HepG2 (cell line): Measurements from ENCODE around the gene SLC16A9. TPM values are rescaled to one million over a fixed set of nuclear protein-coding genes. Genes with fewer than 3 reads are reported as not detected.

Source experiments
- ATAC-seq: fragments of 200-7000 bp; cut with Tn5 transposase; 3 replicates; pipeline ENCODE4 v1.9.1; 2020; ENCODE audit warnings: mild to moderate bottlenecking, moderate library complexity
- BruUV-seq: library from RNA; stranded (reverse); fragments of 400-500 nt; replicated peaks from 2 replicates; lab custom pipeline; 2021; lab: Mats Ljungman, UMichigan
- CTCF ChIA-PET: fragments of 300-600 bp; formaldehyde crosslinking; extraction: SDS; loops from one replicate; lab custom pipeline; 2021; ENCODE audit warnings: low total read pairs, inconsistent platforms, low intra/inter-chr PET ratio; lab: Yijun Ruan, JAX
- POLR2A ChIA-PET: fragments of 350-600 bp; sonication (Branson Sonifier 250); formaldehyde crosslinking; loops from one replicate; lab custom pipeline; 2020; ENCODE audit warnings: antibody characterized with exemption, inconsistent platforms; lab: Yijun Ruan, JAX
- DNase-seq: peaks from one replicate; pipeline ENCODE4 v3.0.0-alpha.2; 2015; ENCODE audit warnings: low spot score
- FAIRE-seq: peaks from 3 replicates; lab custom pipeline; 2011; peaks lifted over from hg19 to GRCh38; lab: Jason Lieb, UNC
- H2AFZ ChIP-seq: one replicate; pipeline ENCODE4 v1.6.1; 2011; ENCODE audit warnings: low read length, inconsistent platforms
- H3K27ac ChIP-seq: fragments of 300-600 bp; 3 replicates; pipeline ENCODE4 v1.8.0; 2011; ENCODE audit warnings: mixed run types, mild to moderate bottlenecking, mixed read lengths, low read length, inconsistent platforms; ENCODE audit not compliant: insufficient read depth; ENCODE audit errors: extremely low read length
- H3K27me3 ChIP-seq, 2 experiments: fragments of 200-600 bp in 1 of 2; 2 replicates in 1 of 2; 3 replicates in 1 of 2; pipeline versions ENCODE4 v1.6.0 to v1.8.0; 2011; ENCODE audit warnings: low read length in 2 of 2, mild to moderate bottlenecking in 2 of 2, moderate library complexity in 2 of 2, inconsistent platforms in 1 of 2; ENCODE audit not compliant: insufficient read depth in 2 of 2, control insufficient read depth in 1 of 2
- H3K36me3 ChIP-seq, 2 experiments: fragments of 200-600 bp in 1 of 2; replicated peaks in 1 of 2; 2 replicates in 1 of 2; 3 replicates in 1 of 2; pipeline versions ENCODE4 v1.5.1 to v1.8.0; 2011; ENCODE audit warnings: low read length in 2 of 2, inconsistent platforms in 1 of 2; ENCODE audit not compliant: insufficient read depth in 2 of 2, control insufficient read depth in 1 of 2
- H3K4me1 ChIP-seq: 2 replicates; pipeline ENCODE4 v1.5.1; 2012; ENCODE audit warnings: low read length, inconsistent platforms; ENCODE audit not compliant: insufficient read depth
- H3K4me2 ChIP-seq: 2 replicates; pipeline ENCODE4 v1.6.0; 2011; ENCODE audit warnings: low read depth, low read length, inconsistent platforms
- H3K4me3 ChIP-seq, 3 experiments: fragments of 200-600 bp in 1 of 3; sonication (generic), shearing (Covaris generic) in 1 of 3; replicated peaks in 1 of 3; 2 replicates each; pipeline ENCODE4 v1.5.1; 2011 to 2016; ENCODE audit warnings: low read length in 3 of 3, inconsistent platforms in 2 of 3, low read depth in 2 of 3, mild to moderate bottlenecking in 2 of 3, control low read depth in 1 of 3, mixed read lengths in 1 of 3; ENCODE audit not compliant: insufficient read depth in 1 of 3
- H3K79me2 ChIP-seq: one replicate; pipeline ENCODE4 v1.6.1; 2011; ENCODE audit warnings: low read length, inconsistent platforms; ENCODE audit not compliant: insufficient read depth
- H3K9ac ChIP-seq: 2 replicates; pipeline ENCODE4 v1.6.0; 2011; ENCODE audit warnings: mild to moderate bottlenecking, low read depth, low read length, inconsistent platforms; ENCODE audit not compliant: insufficient read depth
- H3K9me3 ChIP-seq: 2 replicates; pipeline ENCODE4 v1.5.1; 2012; ENCODE audit warnings: mild to moderate bottlenecking, low read length
- H4K20me1 ChIP-seq: 2 replicates; pipeline ENCODE4 v1.6.0; 2011; ENCODE audit warnings: inconsistent platforms, mild to moderate bottlenecking, low read length, moderate library complexity; ENCODE audit not compliant: insufficient read depth
- ATF7 ChIP-seq, 2 experiments: fragments of 450-650 bp in 1 of 2; sonication (generic) in 1 of 2; formaldehyde crosslinking in 1 of 2; IDR thresholded peaks; 2 replicates each; pipeline versions ENCODE4 v1.4.0 to v1.6.1; 2016 to 2020; ENCODE audit warnings: antibody characterized with exemption in 1 of 2, mild to moderate bottlenecking in 1 of 2, missing genetic modification reagents in 1 of 2
- CEBPB ChIP-seq: IDR thresholded peaks from 2 replicates; pipeline ENCODE4 v1.6.1; 2011; ENCODE audit warnings: low read depth, low read length, improper control_type of control experiment, borderline replicate concordance
- HNRNPK ChIP-seq: fragments of 200-400 bp; formaldehyde crosslinking; IDR thresholded peaks from 2 replicates; pipeline ENCODE4 v1.6.1; 2018; ENCODE audit warnings: low read length, low read depth, moderate library complexity, mild to moderate bottlenecking; ENCODE audit not compliant: poor library complexity, severe bottlenecking
- MAFG ChIP-seq: sonication (generic); formaldehyde crosslinking; IDR thresholded peaks from 2 replicates; pipeline ENCODE4 v1.5.1; 2020; ENCODE audit warnings: mild to moderate bottlenecking, missing genetic modification reagents
- MAFK ChIP-seq, 2 experiments: IDR thresholded peaks in 1 of 2; conservative IDR thresholded peaks in 1 of 2; 2 replicates each; pipeline ENCODE4 v1.6.1; 2011; ENCODE audit warnings: improper control_type of control experiment in 2 of 2, low read length in 2 of 2
- PCBP1 ChIP-seq: fragments of 200-400 bp; formaldehyde crosslinking; IDR thresholded peaks from 2 replicates; pipeline ENCODE4 v1.6.1; 2017; ENCODE audit warnings: mild to moderate bottlenecking, low read depth, low read length, borderline replicate concordance
- PCBP2 ChIP-seq: fragments of 200-400 bp; formaldehyde crosslinking; optimal IDR thresholded peaks from 2 replicates; pipeline ENCODE3; 2018; ENCODE audit warnings: low read length, low read depth; ENCODE audit not compliant: poor library complexity, severe bottlenecking
- RAD51 ChIP-seq: fragments of 450-650 bp; IDR thresholded peaks from 2 replicates; pipeline ENCODE4 v1.6.1; 2016; ENCODE audit warnings: borderline replicate concordance
- SIN3A ChIP-seq: IDR thresholded peaks from 2 replicates; pipeline ENCODE4 v1.6.1; 2011; ENCODE audit warnings: low read depth, mild to moderate bottlenecking, control low read depth, low read length, borderline replicate concordance
- ZNF234 ChIP-seq: sonication (generic); formaldehyde crosslinking; conservative IDR thresholded peaks from 2 replicates; pipeline ENCODE4 v1.5.1; 2020; ENCODE audit warnings: mild to moderate bottlenecking, missing genetic modification reagents
- ZNF292 ChIP-seq: sonication (generic); formaldehyde crosslinking; IDR thresholded peaks from 2 replicates; pipeline ENCODE4 v1.8.1; 2022; ENCODE audit warnings: mild to moderate bottlenecking, low read depth, missing genetic modification reagents, borderline replicate concordance
- ZNF432 ChIP-seq: sonication (generic); formaldehyde crosslinking; IDR thresholded peaks from 2 replicates; pipeline ENCODE4 v1.5.0; 2020; ENCODE audit warnings: missing genetic modification reagents, mild to moderate bottlenecking, borderline replicate concordance
- ZNF451 ChIP-seq: sonication (generic); formaldehyde crosslinking; IDR thresholded peaks from 2 replicates; pipeline ENCODE4 v1.5.0; 2020; ENCODE audit warnings: mild to moderate bottlenecking, missing genetic modification reagents
- ZNF780A ChIP-seq: sonication (generic); formaldehyde crosslinking; IDR thresholded peaks from 2 replicates; pipeline ENCODE4 v1.8.0; 2022; ENCODE audit warnings: mild to moderate bottlenecking, missing genetic modification reagents, moderate library complexity
- ZNF782 ChIP-seq: sonication (generic); formaldehyde crosslinking; IDR thresholded peaks from 2 replicates; pipeline ENCODE4 v1.4.0; 2020; ENCODE audit warnings: missing genetic modification reagents, mild to moderate bottlenecking, borderline replicate concordance
- WGBS: methylation state at CpG from one replicate; pipeline ENCODE4 v1.1.6; 2017; ENCODE audit warnings: low lambda C conversion rate; 5-methylcytosine and 5-hydroxymethylcytosine counted together
- in situ Hi-C: cut with HindIII; loops from 2 replicates; pipeline ENCODE4 v1.10.0; 2017; ENCODE audit warnings: low pct_unique_long_range_greater_than_20kb; ENCODE audit not compliant: extremely low pct_ligation_motif_present
- intact Hi-C: fragments of 100-400 bp; cut with micrococcal nuclease; formaldehyde crosslinking; loops from one replicate; pipeline ENCODE4 v1.10.0; 2022; ENCODE audit not compliant: unreplicated experiment
- polyA plus RNA-seq, 8 experiments: library from polyadenylated mRNA; depleted of rRNA in 3 of 8; stranded (reverse) in 7 of 8; unstranded in 1 of 8; fragments of >200 nt; fragmentation: Illumina TruSeq in 4 of 8; extraction: Trizol in 4 of 8; gene quantifications; 2 replicates each; pipeline versions ENCODE4 v1.2.1 to v1.2.3, GENCODE V29; 2011 to 2016; ENCODE audit warnings: low read depth in 4 of 8, missing spikeins in 1 of 8, mixed read lengths in 1 of 8; ENCODE audit not compliant: insufficient read depth in 1 of 8
- total RNA-seq, 5 experiments: library from RNA; depleted of rRNA; stranded (reverse); fragments of >200 nt; fragmentation: Illumina TruSeq; extraction: Trizol; gene quantifications; 2 replicates each; pipeline ENCODE4 v1.2.3, GENCODE V29; 2016; ENCODE audit warnings: low read depth in 1 of 5
- TF ChIP-seq, protein P1 (sequence below): sonication (generic); formaldehyde crosslinking; IDR thresholded peaks from 2 replicates; pipeline ENCODE4 v1.4.0; 2020; ENCODE audit warnings: mild to moderate bottlenecking, missing genetic modification reagents
- TF ChIP-seq, protein P2 (sequence below): IDR thresholded peaks from 2 replicates; pipeline ENCODE4 v1.6.1; 2016; ENCODE audit warnings: missing compliant biosample characterization, missing genetic modification reagents, borderline replicate concordance

SLC16A9 gene
- total and polyA plus RNA-seq, 2 of the 13 experiments (the other 11 are each of a cell fraction or from before 2014, with no cell fraction given): 0.01 to 0.09 TPM

- Histone ChIP-seq H3K4me2 (no peak overlapping the region), H2AFZ (no peak overlapping the region), H3K79me2 (no peaks in the 10 kb centered on the region), H3K4me3 (no peak overlapping the region), H3K9ac (no peak overlapping the region), H4K20me1 (no peaks in the 10 kb centered on the region), H3K4me1 (peaks cover 18% of the 10 kb centered on the region), H3K27me3 (peaks cover 3 to 41% of the 10 kb centered on the region in 2 experiments; a peak in 3 of 5 replicates), H3K27ac (no peak overlapping the region), H3K9me3 (no peaks in the 10 kb centered on the region), H3K36me3 (no peaks in the 10 kb centered on the region)
- BruUV-seq: no TSS peak
- FAIRE-seq: no peak
- no peak for DNase-seq
- in situ Hi-C loops (no loop called here), intact Hi-C loops (no loop called here)
- POLR2A ChIA-PET: no interaction called here
- CTCF ChIA-PET: no interaction called here
- WGBS: 61% methylated on average over 8 of the region's 8 CpGs
- no peak for ATAC-seq
- TF ChIP-seq ZNF432 (CRISPR knock-in tag) (no peak), ZNF782 (CRISPR knock-in tag) (no peak), CEBPB (peak; percentile 2; the same call in 1 of the 2 replicates), RAD51 (no peak), MAFG (no peak), PCBP1 (0 out of 2 replicates have a peak, but pooled peaks have one; percentile 80), HNRNPK (peak; percentile 97), SIN3A (no peak), ZNF451 (CRISPR knock-in tag) (no peak), PCBP2 (peak; percentile 54), ATF7 (IDR thresholded peaks at IDR 0.05) (peak; percentile 16; the same call in 1 of the 2 replicates), ATF7 (CRISPR knock-in tag; IDR thresholded peaks at IDR 0.05) (no peak), ZNF234 (CRISPR knock-in tag) (no peak), ZNF780A (no peak), MAFK (conservative IDR thresholded peaks at IDR 0.05 in 1 of 2, IDR thresholded peaks at IDR 0.05 in 1 of 2; ENCODE audit: low read length in 2 of 2) (no peak), ZNF292 (CRISPR knock-in tag) (no peak)
- TF ChIP-seq, protein P1, sequence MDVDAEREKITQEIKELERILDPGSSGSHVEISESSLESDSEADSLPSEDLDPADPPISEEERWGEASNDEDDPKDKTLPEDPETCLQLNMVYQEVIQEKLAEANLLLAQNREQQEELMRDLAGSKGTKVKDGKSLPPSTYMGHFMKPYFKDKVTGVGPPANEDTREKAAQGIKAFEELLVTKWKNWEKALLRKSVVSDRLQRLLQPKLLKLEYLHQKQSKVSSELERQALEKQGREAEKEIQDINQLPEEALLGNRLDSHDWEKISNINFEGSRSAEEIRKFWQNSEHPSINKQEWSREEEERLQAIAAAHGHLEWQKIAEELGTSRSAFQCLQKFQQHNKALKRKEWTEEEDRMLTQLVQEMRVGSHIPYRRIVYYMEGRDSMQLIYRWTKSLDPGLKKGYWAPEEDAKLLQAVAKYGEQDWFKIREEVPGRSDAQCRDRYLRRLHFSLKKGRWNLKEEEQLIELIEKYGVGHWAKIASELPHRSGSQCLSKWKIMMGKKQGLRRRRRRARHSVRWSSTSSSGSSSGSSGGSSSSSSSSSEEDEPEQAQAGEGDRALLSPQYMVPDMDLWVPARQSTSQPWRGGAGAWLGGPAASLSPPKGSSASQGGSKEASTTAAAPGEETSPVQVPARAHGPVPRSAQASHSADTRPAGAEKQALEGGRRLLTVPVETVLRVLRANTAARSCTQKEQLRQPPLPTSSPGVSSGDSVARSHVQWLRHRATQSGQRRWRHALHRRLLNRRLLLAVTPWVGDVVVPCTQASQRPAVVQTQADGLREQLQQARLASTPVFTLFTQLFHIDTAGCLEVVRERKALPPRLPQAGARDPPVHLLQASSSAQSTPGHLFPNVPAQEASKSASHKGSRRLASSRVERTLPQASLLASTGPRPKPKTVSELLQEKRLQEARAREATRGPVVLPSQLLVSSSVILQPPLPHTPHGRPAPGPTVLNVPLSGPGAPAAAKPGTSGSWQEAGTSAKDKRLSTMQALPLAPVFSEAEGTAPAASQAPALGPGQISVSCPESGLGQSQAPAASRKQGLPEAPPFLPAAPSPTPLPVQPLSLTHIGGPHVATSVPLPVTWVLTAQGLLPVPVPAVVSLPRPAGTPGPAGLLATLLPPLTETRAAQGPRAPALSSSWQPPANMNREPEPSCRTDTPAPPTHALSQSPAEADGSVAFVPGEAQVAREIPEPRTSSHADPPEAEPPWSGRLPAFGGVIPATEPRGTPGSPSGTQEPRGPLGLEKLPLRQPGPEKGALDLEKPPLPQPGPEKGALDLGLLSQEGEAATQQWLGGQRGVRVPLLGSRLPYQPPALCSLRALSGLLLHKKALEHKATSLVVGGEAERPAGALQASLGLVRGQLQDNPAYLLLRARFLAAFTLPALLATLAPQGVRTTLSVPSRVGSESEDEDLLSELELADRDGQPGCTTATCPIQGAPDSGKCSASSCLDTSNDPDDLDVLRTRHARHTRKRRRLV: no peak
- TF ChIP-seq, protein P2, sequence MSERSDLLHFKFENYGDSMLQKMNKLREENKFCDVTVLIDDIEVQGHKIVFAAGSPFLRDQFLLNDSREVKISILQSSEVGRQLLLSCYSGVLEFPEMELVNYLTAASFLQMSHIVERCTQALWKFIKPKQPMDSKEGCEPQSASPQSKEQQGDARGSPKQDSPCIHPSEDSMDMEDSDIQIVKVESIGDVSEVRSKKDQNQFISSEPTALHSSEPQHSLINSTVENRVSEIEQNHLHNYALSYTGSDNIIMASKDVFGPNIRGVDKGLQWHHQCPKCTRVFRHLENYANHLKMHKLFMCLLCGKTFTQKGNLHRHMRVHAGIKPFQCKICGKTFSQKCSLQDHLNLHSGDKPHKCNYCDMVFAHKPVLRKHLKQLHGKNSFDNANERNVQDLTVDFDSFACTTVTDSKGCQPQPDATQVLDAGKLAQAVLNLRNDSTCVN (CRISPR knock-in tag): no peak
Observed at GRCh38 chr10:59706851-59707797, 2.5 kb downstream of the SLC16A9 start.
